GM12864 (cell line): ENCODE data around the gene PTPRG.

Experiments
- DNase-seq: peaks from one replicate; pipeline ENCODE4 v3.0.0-alpha.2; 2011; ENCODE audit warnings: low read depth
- H3K4me3 ChIP-seq: 2 replicates; pipeline ENCODE4 v1.5.1; 2011; ENCODE audit warnings: mild to moderate bottlenecking, low read depth, low read length, control low read depth
- CTCF ChIP-seq: IDR thresholded peaks from 2 replicates; pipeline ENCODE4 v1.5.1; 2011; ENCODE audit warnings: low read depth, mild to moderate bottlenecking, moderate library complexity, low read length, control low read depth, inconsistent platforms; ENCODE audit errors: missing control alignments

The PTPRG gene

DNA sequence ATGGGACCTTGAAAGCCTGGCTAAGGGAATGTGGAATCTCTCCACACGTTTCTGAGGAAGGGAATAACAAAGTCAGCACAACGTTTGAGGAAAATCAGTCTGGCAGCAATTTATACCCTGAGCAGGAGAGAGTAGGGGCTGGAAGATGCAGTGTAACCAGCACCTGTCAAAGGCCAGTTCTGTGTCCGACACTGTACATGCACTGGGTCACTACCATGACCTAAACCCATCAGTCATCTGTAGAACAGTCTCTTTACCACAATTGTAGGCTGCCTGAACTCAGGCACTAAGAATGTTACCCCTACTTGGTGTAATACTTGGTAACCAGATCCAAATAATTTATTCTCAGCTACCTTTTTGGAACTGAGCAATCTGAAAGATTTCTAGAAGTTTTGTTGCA lies 698.6 kb downstream of the PTPRG start:
- no peak overlapping the region for H3K4me3 ChIP-seq
- DNase-seq = no peak
- TF ChIP-seq CTCF = no peak

- no peak for TF ChIP-seq CTCF
- no peak for DNase-seq
- H3K4me3 ChIP-seq = no peak overlapping the region
Measured at GRCh38 chr3:62260655-62261054, 699.3 kb downstream of the PTPRG start.

DNA sequence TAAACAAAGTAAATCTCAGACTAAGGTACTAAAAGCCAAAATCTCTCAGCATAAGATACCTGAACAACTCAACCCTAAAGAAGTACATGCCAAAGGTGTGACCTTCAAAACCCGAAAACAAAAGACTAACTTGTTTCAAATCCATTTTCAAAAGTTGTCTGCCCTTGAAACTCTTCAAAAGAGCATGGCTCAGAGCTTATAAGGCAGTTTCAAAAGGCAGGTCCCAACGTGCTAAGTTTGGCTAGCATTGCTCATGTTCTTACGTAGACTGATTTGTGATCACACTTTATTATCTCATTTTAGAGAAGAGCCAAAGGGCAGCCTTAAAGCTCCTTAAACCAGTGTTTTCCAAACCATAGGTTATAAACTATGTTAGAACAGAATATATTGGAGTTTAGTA lies 699.8 kb downstream of the PTPRG start:
- DNase-seq = no peak
- H3K4me3 ChIP-seq = no peak overlapping the region
- TF ChIP-seq CTCF = no peak

DNA sequence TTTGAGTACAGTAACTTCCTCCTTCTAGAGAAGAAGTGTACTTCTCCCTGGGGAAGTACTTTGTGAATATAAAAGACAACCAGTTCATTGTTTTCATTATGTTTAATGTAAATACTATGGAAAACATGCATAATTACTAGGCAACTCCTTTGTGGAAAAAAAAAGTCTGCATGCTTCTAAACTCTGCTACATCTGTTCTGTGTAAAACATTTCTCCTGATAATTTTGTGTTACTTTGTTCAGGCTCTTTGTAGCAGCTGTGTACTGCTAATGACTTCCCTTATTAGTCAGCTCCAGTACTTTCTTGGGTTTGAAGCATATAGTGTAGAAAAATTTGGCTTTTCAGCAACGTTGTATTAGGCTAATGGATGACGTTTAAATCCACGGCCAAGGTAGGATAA lies 700.4 kb downstream of the PTPRG start:
- no peak for DNase-seq
- no peak overlapping the region for H3K4me3 ChIP-seq
- TF ChIP-seq CTCF = no peak

DNA sequence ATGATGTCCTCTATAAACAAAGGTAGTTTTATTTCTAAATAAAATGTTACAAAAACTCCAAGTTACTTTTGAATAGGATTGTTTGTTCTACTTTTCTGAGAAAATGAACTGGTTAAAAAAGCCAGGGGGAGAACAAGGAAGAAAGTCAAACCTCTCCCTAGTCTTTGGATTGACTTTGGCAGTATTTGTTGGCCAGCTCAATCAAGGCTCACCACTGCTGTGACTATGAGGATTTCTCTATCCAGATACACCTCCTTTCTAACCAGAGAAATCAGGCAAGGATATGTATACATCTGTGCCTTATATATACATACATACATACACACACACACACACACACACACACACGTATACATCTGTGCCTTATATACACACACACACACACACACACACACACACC lies 704.2 kb downstream of the PTPRG start:
- no peak overlapping the region for H3K4me3 ChIP-seq
- no peak for TF ChIP-seq CTCF
- no peak for DNase-seq

- no peak overlapping the region for H3K4me3 ChIP-seq
- no peak for DNase-seq
- TF ChIP-seq CTCF = no peak
Measured at GRCh38 chr3:62266668-62267283, 705.4 kb downstream of the PTPRG start.

DNA sequence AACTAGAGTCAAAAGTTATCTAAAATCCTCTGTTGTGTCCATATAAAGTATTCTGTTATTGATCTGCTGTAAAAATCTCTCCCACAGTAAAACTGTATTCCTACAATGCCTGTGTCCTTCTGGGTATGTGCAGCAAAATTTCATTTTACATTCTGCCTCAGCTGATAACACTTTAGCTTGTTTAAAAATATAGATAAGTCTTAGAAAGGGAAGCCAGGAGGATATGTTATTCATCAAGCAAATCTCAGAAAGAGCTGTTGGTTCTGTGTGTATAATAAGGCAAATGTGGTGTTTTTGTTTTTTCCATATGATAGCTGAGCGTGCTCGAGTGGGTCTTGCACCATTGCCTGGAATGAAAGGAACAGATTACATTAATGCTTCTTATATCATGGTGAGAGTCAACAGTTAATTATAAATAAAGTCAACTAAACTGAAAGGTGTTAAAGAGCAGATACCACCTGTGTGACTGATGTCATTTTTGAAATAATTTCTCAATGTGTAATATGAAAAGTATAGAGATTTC lies 715.3 kb downstream of the PTPRG start:
- DNase-seq = no peak
- no peak for TF ChIP-seq CTCF
- H3K4me3 ChIP-seq = no peak overlapping the region
